Gastroesophageal sphincter (tissue), 3 donors: ENCODE data around the gene RPTOR.

Experiments used
- EP300 ChIP-seq: sonication (generic); formaldehyde crosslinking; IDR thresholded peaks from one replicate; pipeline ENCODE4 v1.6.1; 2017; ENCODE audit warnings: antibody characterized with exemption, mild to moderate bottlenecking
- POLR2A ChIP-seq, 2 donors: fragments of 450-650 bp; IDR thresholded peaks; one replicate each; pipeline ENCODE4 v1.6.1; 2017; ENCODE audit warnings: antibody characterized with exemption in 2 of 2, mild to moderate bottlenecking in 2 of 2, moderate library complexity in 1 of 2
- TF ChIP-seq, protein P1 (sequence below), 4 experiments: fragments of 200-600 bp in 2 of 4; fragments of 450-650 bp in 2 of 4; sonication (generic) in 1 of 4; IDR thresholded peaks; one replicate each; pipeline ENCODE4 v1.5.1; 2017 to 2019; ENCODE audit warnings: antibody characterized with exemption in 4 of 4, mild to moderate bottlenecking in 2 of 4, moderate library complexity in 2 of 4

DNA sequence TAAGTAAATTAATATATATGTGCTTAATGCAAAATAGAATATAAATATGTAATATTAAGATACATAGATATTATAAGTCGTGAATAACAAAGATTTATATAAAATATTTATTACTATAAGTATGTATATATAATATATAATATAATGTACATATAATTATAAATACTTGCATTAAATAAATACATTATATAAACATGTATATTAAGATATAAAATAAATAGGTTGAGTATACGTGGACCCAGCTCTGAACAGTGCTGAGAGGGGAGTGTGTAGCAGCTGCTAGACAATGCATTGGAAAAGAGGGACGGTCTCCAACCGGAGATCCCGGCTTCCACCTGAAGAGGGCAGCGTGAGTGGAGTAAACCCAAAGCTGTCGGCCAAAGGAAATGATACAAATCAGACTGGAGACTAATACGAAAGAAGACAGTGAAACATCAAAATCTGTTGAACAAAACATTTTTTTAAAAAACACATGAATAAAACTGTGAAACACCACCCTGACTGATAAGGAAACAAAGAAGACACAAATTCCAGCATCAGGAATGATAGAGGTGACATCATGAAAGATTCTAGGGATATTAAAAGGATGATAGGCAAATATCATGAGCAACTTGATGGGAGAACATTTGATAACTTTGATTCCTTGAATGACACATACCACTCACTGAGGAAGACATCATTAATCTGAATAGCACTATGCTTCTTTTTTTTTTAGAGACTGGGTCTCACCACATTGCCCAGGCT is 321.6 kb downstream of the RPTOR start:
- TF ChIP-seq POLR2A (IDR thresholded peaks at IDR 0.05): no peak
- TF ChIP-seq, protein P1, sequence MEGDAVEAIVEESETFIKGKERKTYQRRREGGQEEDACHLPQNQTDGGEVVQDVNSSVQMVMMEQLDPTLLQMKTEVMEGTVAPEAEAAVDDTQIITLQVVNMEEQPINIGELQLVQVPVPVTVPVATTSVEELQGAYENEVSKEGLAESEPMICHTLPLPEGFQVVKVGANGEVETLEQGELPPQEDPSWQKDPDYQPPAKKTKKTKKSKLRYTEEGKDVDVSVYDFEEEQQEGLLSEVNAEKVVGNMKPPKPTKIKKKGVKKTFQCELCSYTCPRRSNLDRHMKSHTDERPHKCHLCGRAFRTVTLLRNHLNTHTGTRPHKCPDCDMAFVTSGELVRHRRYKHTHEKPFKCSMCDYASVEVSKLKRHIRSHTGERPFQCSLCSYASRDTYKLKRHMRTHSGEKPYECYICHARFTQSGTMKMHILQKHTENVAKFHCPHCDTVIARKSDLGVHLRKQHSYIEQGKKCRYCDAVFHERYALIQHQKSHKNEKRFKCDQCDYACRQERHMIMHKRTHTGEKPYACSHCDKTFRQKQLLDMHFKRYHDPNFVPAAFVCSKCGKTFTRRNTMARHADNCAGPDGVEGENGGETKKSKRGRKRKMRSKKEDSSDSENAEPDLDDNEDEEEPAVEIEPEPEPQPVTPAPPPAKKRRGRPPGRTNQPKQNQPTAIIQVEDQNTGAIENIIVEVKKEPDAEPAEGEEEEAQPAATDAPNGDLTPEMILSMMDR (IDR thresholded peaks at IDR 0.05): peak in 3 of 4 experiments; percentile 70 to 78 (median 73)
- no peak for TF ChIP-seq EP300
